Measurements from ENCODE around the gene HPSE2. TPM values are rescaled to one million over a fixed set of nuclear protein-coding genes. Genes with fewer than 3 reads are reported as not detected.

HPSE2 gene
- total RNA-seq, 4 donors from 2014 or later, result 0.57 to 3.6 (median 1.5) TPM

GRCh38 chr10:98446151-98446660, 789.4 kb downstream of the HPSE2 start:
- WGBS, 2 donors, result 0% methylated on average over 22 to 25 of the region's 28 CpGs
- H3K4me3 ChIP-seq (ENCODE audit: low read depth, poor library complexity, severe bottlenecking), result peak overlapping the region; percentile 63
- intact Hi-C loops (cut with DNase I; ENCODE audit: low total_unique reads), result no loop called here
- DNase-seq (ENCODE audit: low spot score in 2 of 2), result peak in 1 of 2 donors; percentile 91
- no peak for TF ChIP-seq POLR2A (IDR thresholded peaks at IDR 0.05)
- no peak for TF ChIP-seq CTCF (IDR thresholded peaks at IDR 0.05)

GRCh38 chr10:98445200-98445812, 790.3 kb downstream of the HPSE2 start:
- TF ChIP-seq CTCF (IDR thresholded peaks at IDR 0.05) (no peak), POLR2A (IDR thresholded peaks at IDR 0.05) (no peak)
- DNase-seq (ENCODE audit: low spot score in 2 of 2), result no peak
- 69 to 72% methylated on average over 9 to 10 of the region's 10 CpGs for WGBS, 2 donors
- intact Hi-C loops (cut with DNase I; ENCODE audit: low total_unique reads), result no loop called here
- H3K4me3 ChIP-seq (ENCODE audit: low read depth, poor library complexity, severe bottlenecking), result no peak overlapping the region

GRCh38 chr10:98444314-98445006, 791.2 kb downstream of the HPSE2 start:
- intact Hi-C loops (cut with DNase I; ENCODE audit: low total_unique reads), result no loop called here
- WGBS, 2 donors, result 79 to 82% methylated on average over 9 of the region's 9 CpGs
- TF ChIP-seq POLR2A (IDR thresholded peaks at IDR 0.05) (no peak), CTCF (IDR thresholded peaks at IDR 0.05) (no peak)
- H3K4me3 ChIP-seq (ENCODE audit: low read depth, poor library complexity, severe bottlenecking), result no peak overlapping the region
- no peak for DNase-seq (ENCODE audit: low spot score in 2 of 2)

- 87 to 91% methylated on average over 4 of the region's 4 CpGs for WGBS, 2 donors
- TF ChIP-seq POLR2A (IDR thresholded peaks at IDR 0.05) (no peak), CTCF (IDR thresholded peaks at IDR 0.05) (no peak)
- intact Hi-C loops (cut with DNase I; ENCODE audit: low total_unique reads), result no loop called here
Observed at GRCh38 chr10:98438715-98439114, 796.9 kb downstream of the HPSE2 start.

GRCh38 chr10:98436704-98437103, 798.9 kb downstream of the HPSE2 start:
- intact Hi-C loops (cut with DNase I; ENCODE audit: low total_unique reads), result no loop called here
- H3K4me3 ChIP-seq (ENCODE audit: low read depth, poor library complexity, severe bottlenecking), result no peak overlapping the region
- no peak for DNase-seq (ENCODE audit: low spot score in 2 of 2)
- TF ChIP-seq CTCF (IDR thresholded peaks at IDR 0.05), result no peak
- TF ChIP-seq POLR2A (IDR thresholded peaks at IDR 0.05), result no peak
- WGBS, 2 donors, result 96 to 97% methylated on average over 4 of the region's 4 CpGs

More at GRCh38 chr10:98438715-98439114, 796.9 kb downstream of the HPSE2 start:
- DNase-seq (ENCODE audit: low spot score in 2 of 2), result no peak
- H3K4me3 ChIP-seq (ENCODE audit: low read depth, poor library complexity, severe bottlenecking), result no peak overlapping the region
